A549 (cell line): ENCODE data around the gene TMEM39B. TPM values are rescaled to one million over a fixed set of nuclear protein-coding genes. Genes with fewer than 3 reads are reported as not detected.

Source experiments
- ATAC-seq, 2 experiments: fragments of 200-7000 bp in 1 of 2; fragments of >200 bp in 1 of 2; cut with Nextera tagmentation in 1 of 2; cut with Tn5 transposase in 1 of 2; 3 replicates each; pipeline versions ENCODE4 v1.8.0 to v1.9.1; 2018 to 2020; ENCODE audit warnings: mild to moderate bottlenecking in 1 of 2, moderate library complexity in 1 of 2
- CTCF ChIA-PET: fragments of 300-600 bp; sonication (Branson Sonifier 250); formaldehyde crosslinking; extraction: SDS; loops from one replicate; lab custom pipeline; 2021; ENCODE audit warnings: antibody characterized with exemption, inconsistent platforms; lab: Yijun Ruan, JAX
- POLR2A ChIA-PET: fragments of 350-600 bp; formaldehyde crosslinking; extraction: SDS; loops from one replicate; lab custom pipeline; 2021; ENCODE audit warnings: antibody characterized with exemption, inconsistent platforms; lab: Yijun Ruan, JAX
- DNase-seq, 2 experiments: peaks; one replicate each; pipeline versions ENCODE4 v3.0.0 to v3.0.0-alpha.2; 2011 to 2016; ENCODE audit warnings: low read depth in 1 of 2, low spot score in 1 of 2
- FAIRE-seq: peaks from 2 replicates; lab custom pipeline; 2011; peaks lifted over from hg19 to GRCh38; lab: Jason Lieb, UNC
- H3K27ac ChIP-seq, 2 experiments: fragments of >200 bp; sonication (Bioruptor Twin); formaldehyde crosslinking; 3 replicates each; pipeline ENCODE4 v1.5.1; 2016 to 2017
- H3K4me1 ChIP-seq: fragments of >200 bp; sonication (Bioruptor Twin); formaldehyde crosslinking; 3 replicates; pipeline ENCODE4 v1.6.1; 2016
- H3K4me2 ChIP-seq: fragments of >200 bp; sonication (Bioruptor Twin); formaldehyde crosslinking; 3 replicates; pipeline ENCODE4 v1.6.1; 2016
- H3K4me3 ChIP-seq: fragments of >200 bp; sonication (Bioruptor Twin); formaldehyde crosslinking; 3 replicates; pipeline ENCODE4 v1.5.1; 2016
- H3K9me3 ChIP-seq: fragments of >200 bp; sonication (Bioruptor Twin); formaldehyde crosslinking; 3 replicates; pipeline ENCODE4 v1.6.1; 2016
- BHLHE40 ChIP-seq: IDR thresholded peaks from 2 replicates; pipeline ENCODE4 v1.6.1; 2012; ENCODE audit warnings: low read depth, low read length, inconsistent platforms
- CBX2 ChIP-seq: fragments of 200-600 bp; sonication (generic); IDR thresholded peaks from 2 replicates; pipeline ENCODE4 v1.6.1; 2016; ENCODE audit warnings: low read depth, mild to moderate bottlenecking, borderline replicate concordance
- CEBPB ChIP-seq, 2 experiments: fragments of >200 bp in 1 of 2; sonication (Bioruptor Twin) in 1 of 2; formaldehyde crosslinking in 1 of 2; IDR thresholded peaks; 2 replicates each; pipeline ENCODE4 v1.6.1; 2012 to 2016
- EHF ChIP-seq: fragments of 250-450 bp; sonication (Bioruptor Pico); IDR thresholded peaks from 2 replicates; pipeline ENCODE4 v1.5.0; 2020; ENCODE audit warnings: mild to moderate bottlenecking
- EHMT2 ChIP-seq: fragments of 200-600 bp; sonication (generic); IDR thresholded peaks from 2 replicates; pipeline ENCODE4 v1.6.1; 2016; ENCODE audit warnings: antibody characterized with exemption, low read depth, mild to moderate bottlenecking, moderate library complexity
- EP300 ChIP-seq, 2 experiments: fragments of >200 bp; sonication (Bioruptor Twin); formaldehyde crosslinking; IDR thresholded peaks; 2 replicates in 1 of 2; 3 replicates in 1 of 2; pipeline ENCODE4 v1.6.1; 2016 to 2017
- FOSB ChIP-seq: fragments of 250-450 bp; sonication (Bioruptor Pico); IDR thresholded peaks from 2 replicates; pipeline ENCODE4 v1.5.0; 2020; ENCODE audit warnings: mild to moderate bottlenecking, moderate library complexity
- FOXS1 ChIP-seq: fragments of 250-450 bp; sonication (Bioruptor Pico); IDR thresholded peaks from 2 replicates; pipeline ENCODE4 v1.5.0; 2020; ENCODE audit warnings: mild to moderate bottlenecking, moderate library complexity
- GATA3 ChIP-seq: IDR thresholded peaks from 2 replicates; pipeline ENCODE4 v1.6.1; 2012; ENCODE audit warnings: borderline replicate concordance
- MAFK ChIP-seq: fragments of 450-650 bp; IDR thresholded peaks from 2 replicates; pipeline ENCODE4 v1.6.1; 2014; ENCODE audit not compliant: partially characterized antibody
- NPAS2 ChIP-seq: fragments of 250-450 bp; sonication (Bioruptor Pico); IDR thresholded peaks from 2 replicates; pipeline ENCODE4 v1.8.0; 2022; ENCODE audit warnings: mild to moderate bottlenecking, moderate library complexity, borderline replicate concordance
- NR3C1 ChIP-seq: fragments of >200 bp; sonication (Bioruptor Twin); formaldehyde crosslinking; IDR thresholded peaks from 3 replicates; pipeline ENCODE4 v1.6.1; 2017
- RARB ChIP-seq: fragments of 250-450 bp; sonication (Bioruptor Pico); IDR thresholded peaks from 2 replicates; pipeline ENCODE4 v1.8.0; 2021; ENCODE audit warnings: mild to moderate bottlenecking, moderate library complexity
- RCOR1 ChIP-seq: fragments of 150-350 bp; IDR thresholded peaks from 2 replicates; pipeline ENCODE4 v1.6.1; 2014; ENCODE audit warnings: antibody characterized with exemption, low read length, low read depth
- SREBF2 ChIP-seq: fragments of 450-650 bp; IDR thresholded peaks from 2 replicates; pipeline ENCODE4 v1.6.1; 2014; ENCODE audit warnings: mild to moderate bottlenecking, moderate library complexity
- TFCP2L1 ChIP-seq: fragments of 250-450 bp; sonication (Bioruptor Pico); IDR thresholded peaks from 2 replicates; pipeline ENCODE4 v1.5.0; 2021; ENCODE audit warnings: mild to moderate bottlenecking
- ZFP36 ChIP-seq: fragments of 450-650 bp; IDR thresholded peaks from 2 replicates; pipeline ENCODE4 v1.6.1; 2014; ENCODE audit warnings: borderline replicate concordance; ENCODE audit not compliant: partially characterized antibody
- ZNF302 ChIP-seq: fragments of 250-450 bp; sonication (Bioruptor Pico); IDR thresholded peaks from 2 replicates; pipeline ENCODE4 v1.9.0; 2021; ENCODE audit warnings: inconsistent platforms, mild to moderate bottlenecking, moderate library complexity
- WGBS: methylation state at CpG from one replicate; pipeline ENCODE4 v1.1.6; 2017; ENCODE audit errors: missing lambda C conversion rate; 5-methylcytosine and 5-hydroxymethylcytosine counted together
- polyA plus RNA-seq, 4 experiments: library from polyadenylated mRNA; depleted of rRNA in 3 of 4; stranded (reverse); fragments of >200 nt; fragmentation: RNase III in 1 of 4; extraction: RNeasy Plus Mini Kit Qiagen cat#74134 plus additional on column Dnase treatment in 1 of 4; gene quantifications; 2 replicates in 3 of 4; 3 replicates in 1 of 4; pipeline ENCODE4 v1.2.3, GENCODE V29; 2011 to 2017
- TF ChIP-seq, protein P1 (sequence below): fragments of 450-650 bp; IDR thresholded peaks from 2 replicates; pipeline ENCODE4 v1.6.1; 2014; ENCODE audit warnings: antibody characterized with exemption
- TF ChIP-seq, protein P2 (sequence below): fragments of >200 bp; sonication (Bioruptor Twin); formaldehyde crosslinking; IDR thresholded peaks from 3 replicates; pipeline ENCODE4 v1.5.1; 2016
- TF ChIP-seq, protein P3 (sequence below): fragments of >200 bp; sonication (Bioruptor Twin); formaldehyde crosslinking; IDR thresholded peaks from 3 replicates; pipeline ENCODE4 v1.6.1; 2016
- TF ChIP-seq, protein P4 (sequence below): fragments of 250-450 bp; sonication (Bioruptor Pico); IDR thresholded peaks from 2 replicates; pipeline ENCODE4 v1.5.0; 2021; ENCODE audit warnings: mild to moderate bottlenecking, moderate library complexity, borderline replicate concordance
- TF ChIP-seq, protein P5 (sequence below): IDR thresholded peaks from 2 replicates; pipeline ENCODE4 v1.6.1; 2012; ENCODE audit warnings: low read depth, borderline replicate concordance
- TF ChIP-seq, protein P6 (sequence below): fragments of >200 bp; sonication (Bioruptor Twin); formaldehyde crosslinking; IDR thresholded peaks from 2 replicates; pipeline ENCODE4 v1.6.1; 2016

The TMEM39B gene
- polyA plus RNA-seq, 2 of the 4 experiments (the other 2 are of a cell fraction) = 8.5 to 10.8 TPM

DNA sequence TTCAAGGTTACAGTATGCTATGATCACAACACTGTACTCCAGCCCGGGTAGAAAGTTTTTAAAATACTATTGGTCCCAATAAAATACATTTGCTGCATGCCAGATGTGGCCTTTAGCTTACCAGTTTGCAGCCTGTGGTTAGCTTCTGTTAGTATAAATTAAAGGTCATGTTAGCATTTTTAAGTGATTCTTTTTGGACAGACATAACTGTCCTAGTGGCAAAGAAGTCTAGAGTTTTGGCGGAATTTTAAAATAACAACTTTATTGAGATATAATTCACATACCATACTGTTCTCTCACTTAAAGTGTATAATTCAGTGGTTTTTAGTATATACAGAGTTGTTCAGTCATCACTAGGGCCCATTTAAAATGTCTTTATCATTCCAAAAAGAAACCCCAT, 24.3 kb upstream of the TMEM39B start:
- ChIA-PET POLR2A (no interaction called here), CTCF (interaction anchor here (0.6 kb wide), 1 partner anchor 109 kb away, joined by 3 read pairs; no protein-coding TSS in a partner anchor)
- Histone ChIP-seq H3K9me3 (no peaks in the 10 kb centered on the region), H3K4me1 (no peaks in the 10 kb centered on the region), H3K27ac (no peak overlapping the region), H3K4me3 (no peak overlapping the region), H3K4me2 (no peak overlapping the region)
- no peak for TF ChIP-seq EHF
- no peak for TF ChIP-seq TFCP2L1 (CRISPR knock-in tag)
- TF ChIP-seq FOXS1 (CRISPR knock-in tag) = no peak
- TF ChIP-seq, protein P1, sequence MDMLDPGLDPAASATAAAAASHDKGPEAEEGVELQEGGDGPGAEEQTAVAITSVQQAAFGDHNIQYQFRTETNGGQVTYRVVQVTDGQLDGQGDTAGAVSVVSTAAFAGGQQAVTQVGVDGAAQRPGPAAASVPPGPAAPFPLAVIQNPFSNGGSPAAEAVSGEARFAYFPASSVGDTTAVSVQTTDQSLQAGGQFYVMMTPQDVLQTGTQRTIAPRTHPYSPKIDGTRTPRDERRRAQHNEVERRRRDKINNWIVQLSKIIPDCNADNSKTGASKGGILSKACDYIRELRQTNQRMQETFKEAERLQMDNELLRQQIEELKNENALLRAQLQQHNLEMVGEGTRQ = no peak
- TF ChIP-seq EP300 (IDR thresholded peaks at IDR 0.05) = no peak
- no peak for TF ChIP-seq ZNF302 (CRISPR knock-in tag)
- no peak for TF ChIP-seq MAFK
- no peak for TF ChIP-seq GATA3
- TF ChIP-seq NR3C1 = no peak
- no peak for TF ChIP-seq BHLHE40
- WGBS = 94% methylated on average over 2 of the region's 2 CpGs
- ATAC-seq (no peak), DNase-seq (no peak), FAIRE-seq (no peak)

DNA sequence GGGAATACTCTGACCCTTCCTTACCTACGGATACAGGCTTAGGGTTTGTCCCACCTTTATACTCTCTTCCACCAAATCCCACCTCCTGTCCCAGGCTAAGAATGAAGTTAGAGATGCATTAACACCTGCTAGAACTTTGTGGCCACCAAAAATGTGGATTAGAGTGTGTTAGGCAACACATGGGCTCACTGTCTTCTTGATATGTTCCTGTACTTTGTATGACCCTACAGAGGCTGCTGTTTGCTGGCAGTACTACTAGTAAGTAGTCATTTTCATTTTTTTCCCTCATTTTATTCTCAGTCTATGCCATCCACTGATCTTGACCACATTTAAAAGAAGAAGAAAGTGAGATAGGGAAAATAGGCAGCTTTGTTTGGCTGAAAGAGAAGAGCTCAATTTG, 21.0 kb upstream of the TMEM39B start:
- no peak for ATAC-seq
- WGBS = 100% methylated on average over 1 of the region's 1 CpG
- H3K4me3 ChIP-seq = no peak overlapping the region
- TF ChIP-seq, protein P2, sequence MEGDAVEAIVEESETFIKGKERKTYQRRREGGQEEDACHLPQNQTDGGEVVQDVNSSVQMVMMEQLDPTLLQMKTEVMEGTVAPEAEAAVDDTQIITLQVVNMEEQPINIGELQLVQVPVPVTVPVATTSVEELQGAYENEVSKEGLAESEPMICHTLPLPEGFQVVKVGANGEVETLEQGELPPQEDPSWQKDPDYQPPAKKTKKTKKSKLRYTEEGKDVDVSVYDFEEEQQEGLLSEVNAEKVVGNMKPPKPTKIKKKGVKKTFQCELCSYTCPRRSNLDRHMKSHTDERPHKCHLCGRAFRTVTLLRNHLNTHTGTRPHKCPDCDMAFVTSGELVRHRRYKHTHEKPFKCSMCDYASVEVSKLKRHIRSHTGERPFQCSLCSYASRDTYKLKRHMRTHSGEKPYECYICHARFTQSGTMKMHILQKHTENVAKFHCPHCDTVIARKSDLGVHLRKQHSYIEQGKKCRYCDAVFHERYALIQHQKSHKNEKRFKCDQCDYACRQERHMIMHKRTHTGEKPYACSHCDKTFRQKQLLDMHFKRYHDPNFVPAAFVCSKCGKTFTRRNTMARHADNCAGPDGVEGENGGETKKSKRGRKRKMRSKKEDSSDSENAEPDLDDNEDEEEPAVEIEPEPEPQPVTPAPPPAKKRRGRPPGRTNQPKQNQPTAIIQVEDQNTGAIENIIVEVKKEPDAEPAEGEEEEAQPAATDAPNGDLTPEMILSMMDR = no peak
- TF ChIP-seq, protein P3, sequence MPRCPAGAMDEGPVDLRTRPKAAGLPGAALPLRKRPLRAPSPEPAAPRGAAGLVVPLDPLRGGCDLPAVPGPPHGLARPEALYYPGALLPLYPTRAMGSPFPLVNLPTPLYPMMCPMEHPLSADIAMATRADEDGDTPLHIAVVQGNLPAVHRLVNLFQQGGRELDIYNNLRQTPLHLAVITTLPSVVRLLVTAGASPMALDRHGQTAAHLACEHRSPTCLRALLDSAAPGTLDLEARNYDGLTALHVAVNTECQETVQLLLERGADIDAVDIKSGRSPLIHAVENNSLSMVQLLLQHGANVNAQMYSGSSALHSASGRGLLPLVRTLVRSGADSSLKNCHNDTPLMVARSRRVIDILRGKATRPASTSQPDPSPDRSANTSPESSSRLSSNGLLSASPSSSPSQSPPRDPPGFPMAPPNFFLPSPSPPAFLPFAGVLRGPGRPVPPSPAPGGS = no peak
- TF ChIP-seq NR3C1 = no peak
- no peak for TF ChIP-seq RCOR1
- TF ChIP-seq, protein P4, sequence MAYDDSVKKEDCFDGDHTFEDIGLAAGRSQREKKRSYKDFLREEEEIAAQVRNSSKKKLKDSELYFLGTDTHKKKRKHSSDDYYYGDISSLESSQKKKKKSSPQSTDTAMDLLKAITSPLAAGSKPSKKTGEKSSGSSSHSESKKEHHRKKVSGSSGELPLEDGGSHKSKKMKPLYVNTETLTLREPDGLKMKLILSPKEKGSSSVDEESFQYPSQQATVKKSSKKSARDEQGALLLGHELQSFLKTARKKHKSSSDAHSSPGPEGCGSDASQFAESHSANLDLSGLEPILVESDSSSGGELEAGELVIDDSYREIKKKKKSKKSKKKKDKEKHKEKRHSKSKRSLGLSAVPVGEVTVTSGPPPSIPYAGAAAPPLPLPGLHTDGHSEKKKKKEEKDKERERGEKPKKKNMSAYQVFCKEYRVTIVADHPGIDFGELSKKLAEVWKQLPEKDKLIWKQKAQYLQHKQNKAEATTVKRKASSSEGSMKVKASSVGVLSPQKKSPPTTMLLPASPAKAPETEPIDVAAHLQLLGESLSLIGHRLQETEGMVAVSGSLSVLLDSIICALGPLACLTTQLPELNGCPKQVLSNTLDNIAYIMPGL (CRISPR knock-in tag) = no peak
- no peak for TF ChIP-seq FOSB (CRISPR knock-in tag)
- no peak for TF ChIP-seq ZFP36
- TF ChIP-seq NPAS2 (CRISPR knock-in tag) = no peak
- TF ChIP-seq, all 56 proteins: peak for 0
- Histone ChIP-seq H3K27ac (no peak overlapping the region), H3K9me3 (no peaks in the 10 kb centered on the region), H3K4me1 (no peaks in the 10 kb centered on the region), H3K4me2 (no peak overlapping the region)
- DNase-seq (no peak), FAIRE-seq (no peak)
- POLR2A ChIA-PET = no interaction called here
- CTCF ChIA-PET = interaction anchor here (0.6 to 1.4 kb wide), 2 partner anchors 11 to 362 kb away, joined by 3 read pairs; no protein-coding TSS in a partner anchor

DNA sequence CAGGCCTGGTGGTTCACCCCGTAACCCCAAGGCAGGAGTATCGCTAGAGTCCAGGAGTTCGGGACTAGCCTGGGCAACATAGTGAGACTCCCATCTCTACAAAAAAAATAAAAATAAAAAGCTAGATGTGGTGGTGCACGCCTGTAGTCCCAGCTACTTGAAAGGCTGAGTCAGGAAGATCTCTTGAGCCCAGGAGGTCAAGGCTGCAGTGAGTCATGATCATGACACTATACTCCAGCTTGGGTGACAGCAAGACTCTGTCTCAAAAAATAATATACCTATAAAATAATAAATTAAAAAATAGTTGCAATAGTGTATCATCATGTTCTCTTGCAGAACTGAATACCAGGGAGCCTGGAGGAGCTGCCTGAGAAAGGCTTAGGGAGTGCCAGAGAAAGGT, 19.9 kb upstream of the TMEM39B start:
- DNase-seq = no peak
- ChIA-PET CTCF (interaction anchor here (1.0 kb wide), 1 partner anchor 237 kb away, joined by 3 read pairs; the partner anchor contains the start of gene SPOCD1), POLR2A (interaction anchor here (1.1 kb wide), 1 partner anchor 10 kb away, joined by 3 read pairs; no protein-coding TSS in a partner anchor)
- TF ChIP-seq CEBPB (IDR thresholded peaks at IDR 0.05) (no peak), CBX2 (no peak), RARB (no peak), EHMT2 (no peak), EP300 (IDR thresholded peaks at IDR 0.05) (no peak), TFCP2L1 (CRISPR knock-in tag) (no peak), SREBF2 (no peak), ZNF302 (CRISPR knock-in tag) (no peak), ZFP36 (no peak)
- TF ChIP-seq, protein P5, sequence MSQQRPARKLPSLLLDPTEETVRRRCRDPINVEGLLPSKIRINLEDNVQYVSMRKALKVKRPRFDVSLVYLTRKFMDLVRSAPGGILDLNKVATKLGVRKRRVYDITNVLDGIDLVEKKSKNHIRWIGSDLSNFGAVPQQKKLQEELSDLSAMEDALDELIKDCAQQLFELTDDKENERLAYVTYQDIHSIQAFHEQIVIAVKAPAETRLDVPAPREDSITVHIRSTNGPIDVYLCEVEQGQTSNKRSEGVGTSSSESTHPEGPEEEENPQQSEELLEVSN = no peak
- TF ChIP-seq, protein P6, sequence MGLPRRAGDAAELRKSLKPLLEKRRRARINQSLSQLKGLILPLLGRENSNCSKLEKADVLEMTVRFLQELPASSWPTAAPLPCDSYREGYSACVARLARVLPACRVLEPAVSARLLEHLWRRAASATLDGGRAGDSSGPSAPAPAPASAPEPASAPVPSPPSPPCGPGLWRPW = no peak
- no peak overlapping the region for H3K4me3 ChIP-seq
- 94% methylated on average over 4 of the region's 4 CpGs for WGBS
- H3K9me3 ChIP-seq = no peaks in the 10 kb centered on the region
- no peak for FAIRE-seq
- no peak overlapping the region for H3K27ac ChIP-seq
- H3K4me1 ChIP-seq = no peaks in the 10 kb centered on the region
- H3K4me2 ChIP-seq = no peak overlapping the region
- ATAC-seq = no peak
